Kidney (tissue), 14 donors: Measurements from ENCODE around the gene LTC4S. TPM values are rescaled to one million over a fixed set of nuclear protein-coding genes. Genes with fewer than 3 reads are reported as not detected.
"Not testable (repeated sequence)": the region's sequence is repeated elsewhere in the genome, so short reads cannot be mapped to it uniquely, and the experiment has no call there.

Source experiments
- DNase-seq, 5 donors: peaks; one replicate each; pipeline ENCODE4 v3.0.0-alpha.2; 2013 to 2020
- FAIRE-seq: peaks from 2 replicates; lab custom pipeline; 2012; peaks lifted over from hg19 to GRCh38; lab: Jason Lieb, UNC
- H3K27ac ChIP-seq, 2 donors: one replicate each; pipeline ENCODE4 v1.7.0; 2013; ENCODE audit warnings: low read depth in 2 of 2, low read length in 2 of 2, inconsistent platforms in 1 of 2
- H3K27me3 ChIP-seq: one replicate; pipeline ENCODE4 v1.7.1; 2013; ENCODE audit warnings: low read length, inconsistent platforms; ENCODE audit not compliant: control insufficient read depth, insufficient read depth
- H3K36me3 ChIP-seq, 3 donors: one replicate each; pipeline versions ENCODE4 v1.7.0 to v1.7.1; 2013; ENCODE audit warnings: low read length in 3 of 3, control low read depth in 1 of 3, inconsistent platforms in 1 of 3; ENCODE audit not compliant: insufficient read depth in 3 of 3, control insufficient read depth in 2 of 3
- H3K4me1 ChIP-seq, 3 donors: one replicate each; pipeline versions ENCODE4 v1.7.0 to v1.7.1; 2013; ENCODE audit warnings: low read length in 3 of 3, inconsistent platforms in 1 of 3, low read depth in 1 of 3; ENCODE audit not compliant: control insufficient read depth in 2 of 3, insufficient read depth in 2 of 3
- H3K4me3 ChIP-seq, 3 donors: one replicate each; pipeline versions ENCODE4 v1.7.0 to v1.8.1; 2013; ENCODE audit warnings: low read length in 3 of 3, control low read depth in 1 of 3, inconsistent platforms in 1 of 3
- H3K9ac ChIP-seq, 3 donors: one replicate each; pipeline versions ENCODE4 v1.7.0 to v1.7.1; 2013; ENCODE audit warnings: low read length in 3 of 3, control low read depth in 1 of 3, inconsistent platforms in 1 of 3
- H3K9me3 ChIP-seq, 3 donors: one replicate each; pipeline versions ENCODE4 v1.7.0 to v1.7.1; 2013; ENCODE audit warnings: low read length in 3 of 3, control low read depth in 1 of 3, inconsistent platforms in 1 of 3; ENCODE audit not compliant: control insufficient read depth in 2 of 3, insufficient read depth in 1 of 3
- CTCF ChIP-seq: IDR thresholded peaks from 3 replicates; pipeline ENCODE4 v1.5.1; 2012; ENCODE audit warnings: mild to moderate bottlenecking, moderate library complexity, borderline replicate concordance; ENCODE audit not compliant: insufficient read depth; ENCODE audit errors: extremely low read depth
- intact Hi-C: fragments of 100-400 bp; cut with DNase I; formaldehyde crosslinking; loops from one replicate; pipeline ENCODE4 v1.11.1; 2022
- polyA plus RNA-seq: library from polyadenylated mRNA; stranded (reverse); fragments of 350-450 nt; fragmentation: Illumina TruSeq; extraction: RNeasy Lipid Tissue Mini Kit (QIAGEN cat#74804); gene quantifications from one replicate; pipeline ENCODE4 v1.2.3, GENCODE V29; 2014; ENCODE audit warnings: low read depth, low replicate concordance; ENCODE audit not compliant: insufficient read depth
- total RNA-seq: library from RNA; stranded (reverse); fragmentation: NEBNext Ultra II Directional; extraction: Animal tissue kit (Norgen Biotek cat#: 25700); gene quantifications from one replicate; pipeline ENCODE4 v1.2.1, GENCODE V29; 2021
- donor health status: control.
- donor health status: control.
- donor health status: control.
- donor health status: control.
- donor health status: control.
- donor health status: DM: yes; HTN: yes; CAD: no.
- donor health status: Normal renal cell carcinoma (clear cell type).

The LTC4S gene
- total and polyA plus RNA-seq, 2 donors from 2014 or later: 20.1 to 30.6 TPM

DNA sequence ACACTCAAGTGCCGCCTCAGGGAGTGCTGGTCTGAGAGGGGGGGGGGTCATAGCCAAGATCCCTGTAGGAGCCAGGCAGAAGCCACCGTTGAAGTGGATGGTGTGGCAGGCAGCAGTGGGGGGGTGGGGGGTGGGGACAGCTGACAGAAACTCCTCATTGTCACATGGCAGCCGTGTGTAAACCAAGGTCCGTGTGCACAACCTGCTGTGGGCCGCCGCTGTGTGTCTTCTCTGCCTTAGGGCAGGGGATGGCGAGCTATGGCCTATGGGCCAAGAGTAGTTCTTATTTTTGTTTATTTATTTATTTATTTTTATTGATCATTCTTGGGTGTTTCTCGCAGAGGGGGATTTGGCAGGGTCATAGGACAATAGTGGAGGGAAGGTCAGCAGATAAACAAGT lies 40.3 kb downstream of the LTC4S start:
- no peak overlapping the region for H3K9ac ChIP-seq
- FAIRE-seq (no peak), DNase-seq (peak in 1 of 5 donors; percentile 16)
- no peaks in the 10 kb centered on the region for H3K27me3 ChIP-seq
- H3K36me3 ChIP-seq: peaks cover 6 to 59% (median 52%) of the 10 kb centered on the region in 3 donors
- H3K4me3 ChIP-seq: no peak overlapping the region
- no peak for TF ChIP-seq CTCF
- no peaks in the 10 kb centered on the region for H3K9me3 ChIP-seq
- H3K27ac ChIP-seq: no peak overlapping the region
- peaks cover 0 to 15% (median 3%) of the 10 kb centered on the region in 3 donors for H3K4me1 ChIP-seq
- intact Hi-C loops: no loop called here

GRCh38 chr5:179834871-179835270 lies 41.1 kb downstream of the LTC4S start:
- FAIRE-seq, H3K9ac ChIP-seq, H3K9me3 ChIP-seq, H3K4me3 ChIP-seq, intact Hi-C loops, H3K27ac ChIP-seq, H3K27me3 ChIP-seq: not testable (repeated sequence)
- Histone ChIP-seq H3K36me3 (peaks cover 6 to 54% (median 47%) of the 10 kb centered on the region in 3 donors), H3K4me1 (peaks cover 0 to 14% (median 3%) of the 10 kb centered on the region in 3 donors)
- DNase-seq: peak in 1 of 5 donors; percentile 52

- H3K27ac ChIP-seq: peak overlapping the region in 1 of 2 donors; percentile 71
- H3K4me3 ChIP-seq: no peak overlapping the region
- no peak for TF ChIP-seq CTCF
- no peak overlapping the region for H3K9ac ChIP-seq
- peaks cover 2 to 55% (median 39%) of the 10 kb centered on the region in 3 donors for H3K36me3 ChIP-seq
- H3K4me1 ChIP-seq: peaks cover 0 to 14% (median 0%) of the 10 kb centered on the region in 3 donors
- FAIRE-seq: no peak
- DNase-seq: peak in 1 of 5 donors; percentile 84
- no peaks in the 10 kb centered on the region for H3K27me3 ChIP-seq
- no peaks in the 10 kb centered on the region for H3K9me3 ChIP-seq
- intact Hi-C loops: no loop called here
Observed at GRCh38 chr5:179836225-179837019, 42.6 kb downstream of the LTC4S start.
